DND-41 (cell line): ENCODE measurements around the gene PSEN2.

Source experiments
- CTCF ChIP-seq: IDR thresholded peaks from 2 replicates; pipeline ENCODE4 v1.5.1; 2012; ENCODE audit warnings: borderline replicate concordance, low read length, moderate library complexity, mild to moderate bottlenecking; ENCODE audit not compliant: poor library complexity, severe bottlenecking; ENCODE audit errors: extremely low read depth
- EZH2 ChIP-seq: IDR thresholded peaks from 3 replicates; pipeline ENCODE4 v1.6.1; 2012; ENCODE audit warnings: borderline replicate concordance, low read depth, mild to moderate bottlenecking, moderate library complexity, low read length, inconsistent platforms; ENCODE audit not compliant: severe bottlenecking

- TF ChIP-seq CTCF (no peak), EZH2 (no peak)
Observed at GRCh38 chr1:226873771-226874578, 3.6 kb downstream of the PSEN2 start.
